HepG2 (cell line): ENCODE results near the gene CD7. TPM values are rescaled to one million over a fixed set of nuclear protein-coding genes. Genes with fewer than 3 reads are reported as not detected.
A peak's percentile ranks its signal among the peaks of the same experiment; 100 is the strongest.

Experiments used
- NFE2L1 ChIP-seq: sonication (generic); formaldehyde crosslinking; IDR thresholded peaks from 2 replicates; pipeline ENCODE4 v1.4.0; 2020; ENCODE audit warnings: missing genetic modification reagents, mild to moderate bottlenecking, borderline replicate concordance
- NFIC ChIP-seq: IDR thresholded peaks from 2 replicates; pipeline ENCODE4 v1.6.1; 2012; ENCODE audit warnings: mild to moderate bottlenecking, low read length, inconsistent platforms
- NRL ChIP-seq: sonication (generic); formaldehyde crosslinking; IDR thresholded peaks from 2 replicates; pipeline ENCODE4 v1.5.0; 2020; ENCODE audit warnings: missing genetic modification reagents, mild to moderate bottlenecking, moderate library complexity, borderline replicate concordance
- TRIM24 ChIP-seq: sonication (generic); formaldehyde crosslinking; IDR thresholded peaks from 2 replicates; pipeline ENCODE4 v1.8.0; 2022; ENCODE audit warnings: mild to moderate bottlenecking, missing genetic modification reagents
- WIZ ChIP-seq: sonication (generic); formaldehyde crosslinking; IDR thresholded peaks from 2 replicates; pipeline ENCODE4 v1.5.1; 2020; ENCODE audit warnings: mild to moderate bottlenecking, missing genetic modification reagents
- ZFYVE20 ChIP-seq: sonication (generic); formaldehyde crosslinking; IDR thresholded peaks from 2 replicates; pipeline ENCODE4 v1.8.0; 2023; ENCODE audit warnings: low read depth, mild to moderate bottlenecking, moderate library complexity, missing genetic modification reagents, borderline replicate concordance
- ZMAT5 ChIP-seq: sonication (generic); formaldehyde crosslinking; IDR thresholded peaks from 2 replicates; pipeline ENCODE4 v1.5.0; 2020; ENCODE audit warnings: mild to moderate bottlenecking, low read depth, missing genetic modification reagents, borderline replicate concordance
- ZNF414 ChIP-seq: sonication (generic); formaldehyde crosslinking; IDR thresholded peaks from 2 replicates; pipeline ENCODE4 v1.5.0; 2020; ENCODE audit warnings: missing genetic modification reagents
- ZNF446 ChIP-seq: sonication (generic); formaldehyde crosslinking; IDR thresholded peaks from 2 replicates; pipeline ENCODE4 v1.5.0; 2020; ENCODE audit warnings: mild to moderate bottlenecking, missing genetic modification reagents
- ZNF530 ChIP-seq: sonication (generic); formaldehyde crosslinking; IDR thresholded peaks from 2 replicates; pipeline ENCODE4 v1.5.0; 2020; ENCODE audit warnings: low read depth, mild to moderate bottlenecking, missing genetic modification reagents
- ZNF644 ChIP-seq: IDR thresholded peaks from 2 replicates; pipeline ENCODE4 v1.6.1; 2016; ENCODE audit warnings: low read depth
- polyA plus RNA-seq, 8 experiments: library from polyadenylated mRNA; depleted of rRNA in 3 of 8; stranded (reverse) in 7 of 8; unstranded in 1 of 8; fragments of >200 nt; fragmentation: Illumina TruSeq in 4 of 8; extraction: Trizol in 4 of 8; gene quantifications; 2 replicates each; pipeline versions ENCODE4 v1.2.1 to v1.2.3, GENCODE V29; 2011 to 2016; ENCODE audit warnings: low read depth in 4 of 8, missing spikeins in 1 of 8, mixed read lengths in 1 of 8; ENCODE audit not compliant: insufficient read depth in 1 of 8
- total RNA-seq, 5 experiments: library from RNA; depleted of rRNA; stranded (reverse); fragments of >200 nt; fragmentation: Illumina TruSeq; extraction: Trizol; gene quantifications; 2 replicates each; pipeline ENCODE4 v1.2.3, GENCODE V29; 2016; ENCODE audit warnings: low read depth in 1 of 5
- TF ChIP-seq, protein P1 (sequence below): sonication (generic); formaldehyde crosslinking; IDR thresholded peaks from 2 replicates; pipeline ENCODE4 v1.8.1; 2022; ENCODE audit warnings: low read depth, mild to moderate bottlenecking, missing genetic modification reagents

The CD7 gene
- total and polyA plus RNA-seq, 2 of the 13 experiments (the other 11 are each of a cell fraction or from before 2014, with no cell fraction given) = 67.6 to 76.4 TPM

GRCh38 chr17:82319619-82320062, 2.2 kb upstream of the CD7 start (continued):
- TF ChIP-seq, protein P1, sequence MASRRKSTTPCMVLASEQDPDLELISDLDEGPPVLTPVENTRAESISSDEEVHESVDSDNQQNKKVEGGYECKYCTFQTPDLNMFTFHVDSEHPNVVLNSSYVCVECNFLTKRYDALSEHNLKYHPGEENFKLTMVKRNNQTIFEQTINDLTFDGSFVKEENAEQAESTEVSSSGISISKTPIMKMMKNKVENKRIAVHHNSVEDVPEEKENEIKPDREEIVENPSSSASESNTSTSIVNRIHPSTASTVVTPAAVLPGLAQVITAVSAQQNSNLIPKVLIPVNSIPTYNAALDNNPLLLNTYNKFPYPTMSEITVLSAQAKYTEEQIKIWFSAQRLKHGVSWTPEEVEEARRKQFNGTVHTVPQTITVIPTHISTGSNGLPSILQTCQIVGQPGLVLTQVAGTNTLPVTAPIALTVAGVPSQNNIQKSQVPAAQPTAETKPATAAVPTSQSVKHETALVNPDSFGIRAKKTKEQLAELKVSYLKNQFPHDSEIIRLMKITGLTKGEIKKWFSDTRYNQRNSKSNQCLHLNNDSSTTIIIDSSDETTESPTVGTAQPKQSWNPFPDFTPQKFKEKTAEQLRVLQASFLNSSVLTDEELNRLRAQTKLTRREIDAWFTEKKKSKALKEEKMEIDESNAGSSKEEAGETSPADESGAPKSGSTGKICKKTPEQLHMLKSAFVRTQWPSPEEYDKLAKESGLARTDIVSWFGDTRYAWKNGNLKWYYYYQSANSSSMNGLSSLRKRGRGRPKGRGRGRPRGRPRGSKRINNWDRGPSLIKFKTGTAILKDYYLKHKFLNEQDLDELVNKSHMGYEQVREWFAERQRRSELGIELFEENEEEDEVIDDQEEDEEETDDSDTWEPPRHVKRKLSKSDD (CRISPR knock-in tag) = peak; percentile 30; the same call in 1 of the 2 replicates
- TF ChIP-seq ZMAT5 (CRISPR knock-in tag) = no peak
- TF ChIP-seq ZNF644 (CRISPR knock-in tag) = no peak
- TF ChIP-seq NFIC = no peak
- peak; percentile 27; the same call in 1 of the 2 replicates for TF ChIP-seq ZNF414 (CRISPR knock-in tag)
- TF ChIP-seq WIZ (CRISPR knock-in tag) = no peak
- TF ChIP-seq ZNF446 = no peak
- TF ChIP-seq NFE2L1 (CRISPR knock-in tag) = no peak
- TF ChIP-seq NRL (CRISPR knock-in tag) = 0 out of 2 replicates have a peak, but pooled peaks have one; percentile 4
- TF ChIP-seq TRIM24 (CRISPR knock-in tag) = peak; percentile 77; the same call in 1 of the 2 replicates
- TF ChIP-seq ZFYVE20 (CRISPR knock-in tag) = no peak
- TF ChIP-seq ZNF530 = no peak
